ENCODE results near the gene SLC22A15. TPM values are rescaled to one million over a fixed set of nuclear protein-coding genes. Genes with fewer than 3 reads are reported as not detected.

SLC22A15 gene
- total and polyA plus RNA-seq, 2 donors (not counting 1 experiment from before 2014, with no cell fraction given), result 4.9 to 21.0 TPM

DNA sequence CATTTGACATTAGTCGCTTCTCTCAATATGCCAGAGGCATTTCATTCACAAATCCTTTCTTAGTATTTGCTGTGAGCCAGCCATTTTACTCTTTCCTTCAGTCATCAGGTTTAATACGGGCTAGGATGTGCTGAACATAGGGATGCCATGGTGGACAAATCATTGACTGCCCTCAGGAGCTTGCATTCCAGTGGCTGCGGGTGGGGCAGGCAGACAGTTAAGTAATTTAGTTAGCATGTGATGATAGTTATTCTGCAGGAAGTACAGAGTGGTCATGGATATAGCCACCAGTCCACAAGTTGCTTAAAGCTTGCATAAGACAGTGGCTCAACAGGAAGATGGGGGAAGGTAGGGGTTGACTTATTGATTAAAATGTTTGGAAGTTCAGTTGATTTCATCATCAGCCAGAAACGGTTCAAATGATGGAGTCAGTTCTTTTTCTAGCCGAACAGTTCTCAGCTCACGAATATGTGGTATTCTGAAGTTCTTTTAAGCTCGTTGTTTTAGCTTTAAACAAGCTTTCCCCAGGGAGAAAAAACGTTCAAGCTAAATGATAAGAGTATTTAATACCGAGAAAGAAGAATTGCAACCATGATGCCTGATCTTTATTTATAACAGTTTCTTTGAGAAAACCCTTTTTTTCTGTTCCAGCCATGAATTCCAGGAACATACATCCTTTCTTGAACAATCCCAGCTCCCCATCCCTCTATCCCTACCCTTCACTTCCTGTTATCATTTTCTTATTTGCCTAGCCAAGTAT lies 1.4 kb downstream of the SLC22A15 start:
- peak; percentile 29 to 66 for DNase-seq (ENCODE audit: low read depth in 2 of 2)
- peak overlapping the region; percentile 69 for H2AFZ ChIP-seq (ENCODE audit: low read length)
- H3K9ac ChIP-seq (ENCODE audit: insufficient read depth, low read length), result no peak overlapping the region

GRCh38 chr1:115978292-115978941 lies 2.1 kb downstream of the SLC22A15 start:
- H3K9me3 ChIP-seq (ENCODE audit: control insufficient read depth, insufficient read depth, low read depth, low read length), result no peaks in the 10 kb centered on the region
- no peaks in the 10 kb centered on the region for H3K27me3 ChIP-seq (ENCODE audit: control insufficient read depth, insufficient read depth, low read length)
- no peaks in the 10 kb centered on the region for H3K36me3 ChIP-seq (ENCODE audit: control insufficient read depth, insufficient read depth, low read length)
- H3K4me1 ChIP-seq (ENCODE audit: control insufficient read depth, extremely low read depth, insufficient read depth, low read length), result peaks cover 3% of the 10 kb centered on the region
- DNase-seq (ENCODE audit: low read depth in 2 of 2), result no peak
- no peak overlapping the region for H3K9ac ChIP-seq (ENCODE audit: insufficient read depth, low read length)
- H3K4me2 ChIP-seq (ENCODE audit: extremely low read depth, insufficient read depth, low read length), result no peak overlapping the region
- TF ChIP-seq EZH2 (IDR thresholded peaks at IDR 0.05; ENCODE audit: low read length, missing control alignments) (no peak), CTCF (conservative IDR thresholded peaks at IDR 0.05 in 1 of 2, IDR thresholded peaks at IDR 0.05 in 1 of 2; ENCODE audit: low read depth in 1 of 2, low read length in 2 of 2) (no peak)
- no peaks in the 10 kb centered on the region for H4K20me1 ChIP-seq (ENCODE audit: control insufficient read depth, extremely low read depth, insufficient read depth, low read length)
- H3K79me2 ChIP-seq (ENCODE audit: control insufficient read depth, insufficient read depth, low read length), result peaks cover 2% of the 10 kb centered on the region
- H3K4me3 ChIP-seq (replicated peaks in 1 of 4; ENCODE audit: control extremely low read depth in 1 of 4, insufficient read depth in 1 of 4, low read depth in 3 of 4, low read length in 4 of 4), result peak overlapping the region in 1 of 4 experiments; percentile 70
- no peak overlapping the region for H2AFZ ChIP-seq (ENCODE audit: low read length)
- H3K27ac ChIP-seq (ENCODE audit: insufficient read depth, low read length), result no peak overlapping the region

More for the DNA sequence above, 1.4 kb downstream of the SLC22A15 start:
- H3K79me2 ChIP-seq (ENCODE audit: control insufficient read depth, insufficient read depth, low read length), result peaks cover 2% of the 10 kb centered on the region
- TF ChIP-seq CTCF (conservative IDR thresholded peaks at IDR 0.05 in 1 of 2, IDR thresholded peaks at IDR 0.05 in 1 of 2; ENCODE audit: low read depth in 1 of 2, low read length in 2 of 2) (no peak), EZH2 (IDR thresholded peaks at IDR 0.05; ENCODE audit: low read length, missing control alignments) (no peak)
- H3K36me3 ChIP-seq (ENCODE audit: control insufficient read depth, insufficient read depth, low read length), result no peaks in the 10 kb centered on the region
- no peaks in the 10 kb centered on the region for H3K9me3 ChIP-seq (ENCODE audit: control insufficient read depth, insufficient read depth, low read depth, low read length)
- H3K4me2 ChIP-seq (ENCODE audit: extremely low read depth, insufficient read depth, low read length), result peak overlapping the region; percentile 62
- peaks cover 3% of the 10 kb centered on the region for H3K4me1 ChIP-seq (ENCODE audit: control insufficient read depth, extremely low read depth, insufficient read depth, low read length)
- no peaks in the 10 kb centered on the region for H4K20me1 ChIP-seq (ENCODE audit: control insufficient read depth, extremely low read depth, insufficient read depth, low read length)
- H3K27me3 ChIP-seq (ENCODE audit: control insufficient read depth, insufficient read depth, low read length), result no peaks in the 10 kb centered on the region
- H3K27ac ChIP-seq (ENCODE audit: insufficient read depth, low read length), result peak overlapping the region; percentile 40
- H3K4me3 ChIP-seq (replicated peaks in 1 of 4; ENCODE audit: control extremely low read depth in 1 of 4, insufficient read depth in 1 of 4, low read depth in 3 of 4, low read length in 4 of 4), result peak overlapping the region; percentile 38 to 71 (median 64)

- Histone ChIP-seq H3K4me3 (replicated peaks in 1 of 4; ENCODE audit: control extremely low read depth in 1 of 4, insufficient read depth in 1 of 4, low read depth in 3 of 4, low read length in 4 of 4) (no peak overlapping the region), H3K27me3 (ENCODE audit: control insufficient read depth, insufficient read depth, low read length) (no peaks in the 10 kb centered on the region), H3K36me3 (ENCODE audit: control insufficient read depth, insufficient read depth, low read length) (no peaks in the 10 kb centered on the region), H3K4me2 (ENCODE audit: extremely low read depth, insufficient read depth, low read length) (no peak overlapping the region), H3K4me1 (ENCODE audit: control insufficient read depth, extremely low read depth, insufficient read depth, low read length) (peaks cover 3% of the 10 kb centered on the region), H3K9me3 (ENCODE audit: control insufficient read depth, insufficient read depth, low read depth, low read length) (no peaks in the 10 kb centered on the region), H3K9ac (ENCODE audit: insufficient read depth, low read length) (no peak overlapping the region), H2AFZ (ENCODE audit: low read length) (no peak overlapping the region), H4K20me1 (ENCODE audit: control insufficient read depth, extremely low read depth, insufficient read depth, low read length) (no peaks in the 10 kb centered on the region), H3K27ac (ENCODE audit: insufficient read depth, low read length) (no peak overlapping the region), H3K79me2 (ENCODE audit: control insufficient read depth, insufficient read depth, low read length) (peaks cover 2% of the 10 kb centered on the region)
- no peak for DNase-seq (ENCODE audit: low read depth in 2 of 2)
- TF ChIP-seq CTCF (conservative IDR thresholded peaks at IDR 0.05 in 1 of 2, IDR thresholded peaks at IDR 0.05 in 1 of 2; ENCODE audit: low read depth in 1 of 2, low read length in 2 of 2), result no peak
- no peak for TF ChIP-seq EZH2 (IDR thresholded peaks at IDR 0.05; ENCODE audit: low read length, missing control alignments)
These were observed 3.8 kb downstream of the SLC22A15 start for GRCh38 chr1:115980156-115980555.
